Hematopoietic multipotent progenitor cell treated with erythropoietin and hydrocortisone succinate and interleukin-3 and kit ligand, for 6 days (in vitro differentiated cells): ENCODE data around the gene FNIP2.

Experiments
- DNase-seq: peaks from one replicate; pipeline ENCODE4 v3.0.0-alpha.2; 2015

Gene FNIP2

GRCh38 chr4:158845311-158846041 lies 76.7 kb downstream of the FNIP2 start:
- DNase-seq = no peak

- DNase-seq = no peak
Observed at GRCh38 chr4:158847535-158847934, 78.7 kb downstream of the FNIP2 start.

GRCh38 chr4:158849681-158850080 lies 80.9 kb downstream of the FNIP2 start:
- no peak for DNase-seq

- no peak for DNase-seq
Observed at GRCh38 chr4:158850371-158850770, 81.5 kb downstream of the FNIP2 start.

GRCh38 chr4:158850800-158851644 lies 82.2 kb downstream of the FNIP2 start:
- peak; percentile 73 for DNase-seq

- no peak for DNase-seq
Observed at GRCh38 chr4:158854236-158854635, 85.4 kb downstream of the FNIP2 start.

- peak; percentile 78 for DNase-seq
Observed at GRCh38 chr4:158856852-158857251, 88.0 kb downstream of the FNIP2 start.

- DNase-seq = no peak
Observed at GRCh38 chr4:158857951-158858350, 89.1 kb downstream of the FNIP2 start.

GRCh38 chr4:158858410-158859199 lies 89.8 kb downstream of the FNIP2 start:
- DNase-seq = no peak

- DNase-seq = no peak
Observed at GRCh38 chr4:158859661-158860060, 90.8 kb downstream of the FNIP2 start.

- DNase-seq = no peak
Observed at GRCh38 chr4:158860856-158861255, 92.0 kb downstream of the FNIP2 start.

- no peak for DNase-seq
Observed at GRCh38 chr4:158861281-158861680, 92.5 kb downstream of the FNIP2 start.

- DNase-seq = no peak
Observed at GRCh38 chr4:158861766-158862165, 92.9 kb downstream of the FNIP2 start.

- DNase-seq = no peak
Observed at GRCh38 chr4:158863296-158863695, 94.5 kb downstream of the FNIP2 start.

- DNase-seq = no peak
Observed at GRCh38 chr4:158865520-158866177, 96.8 kb downstream of the FNIP2 start.

GRCh38 chr4:158869001-158869400 lies 100.2 kb downstream of the FNIP2 start:
- DNase-seq = no peak

- DNase-seq = no peak
Observed at GRCh38 chr4:158869761-158870160, 100.9 kb downstream of the FNIP2 start.

- no peak for DNase-seq
Observed at GRCh38 chr4:158870282-158870625, 101.4 kb downstream of the FNIP2 start.

GRCh38 chr4:158870626-158871334 lies 102.0 kb downstream of the FNIP2 start:
- peak; percentile 39 for DNase-seq

- DNase-seq = no peak
Observed at GRCh38 chr4:158871335-158871724, 102.5 kb downstream of the FNIP2 start.

- DNase-seq = peak; percentile 73
Observed at GRCh38 chr4:158873795-158874401, 105.1 kb downstream of the FNIP2 start.

GRCh38 chr4:158875026-158875425 lies 106.2 kb downstream of the FNIP2 start:
- no peak for DNase-seq
